H9 (cell line): ENCODE data around the gene MATN1. TPM values are rescaled to one million over a fixed set of nuclear protein-coding genes. Genes with fewer than 3 reads are reported as not detected.

Experiments used
- DNase-seq: peaks from one replicate; pipeline ENCODE4 v3.0.0-alpha.2; 2017
- H2AFZ ChIP-seq: one replicate; pipeline ENCODE4 v1.6.1; 2013; ENCODE audit warnings: mild to moderate bottlenecking, low read length, control low read depth, moderate library complexity
- H2AK5ac ChIP-seq: 2 replicates; pipeline ENCODE4 v1.6.1; 2013; ENCODE audit warnings: low read length, control low read depth, mixed read lengths; ENCODE audit not compliant: insufficient read length
- H2BK120ac ChIP-seq: one replicate; pipeline ENCODE4 v1.6.1; 2013; ENCODE audit warnings: low read depth, mild to moderate bottlenecking, low read length, control low read depth, inconsistent platforms; ENCODE audit not compliant: poor library complexity, severe bottlenecking
- H2BK12ac ChIP-seq: 2 replicates; pipeline ENCODE4 v1.6.1; 2013; ENCODE audit warnings: low read length, control low read depth, mixed read lengths, low read depth; ENCODE audit not compliant: insufficient read length
- H2BK15ac ChIP-seq: 2 replicates; pipeline ENCODE4 v1.6.1; 2013; ENCODE audit warnings: low read depth, low read length, control low read depth
- H2BK20ac ChIP-seq: one replicate; pipeline ENCODE4 v1.6.1; 2013; ENCODE audit warnings: low read depth, mild to moderate bottlenecking, low read length, control low read depth, inconsistent platforms; ENCODE audit not compliant: poor library complexity, severe bottlenecking
- H2BK5ac ChIP-seq: 2 replicates; pipeline ENCODE4 v1.6.1; 2013; ENCODE audit warnings: low read length, control low read depth, mixed read lengths; ENCODE audit not compliant: insufficient read length
- H3K14ac ChIP-seq: 2 replicates; pipeline ENCODE4 v1.6.1; 2013; ENCODE audit warnings: low read length, control low read depth; ENCODE audit not compliant: insufficient read depth
- H3K18ac ChIP-seq: 2 replicates; pipeline ENCODE4 v1.6.1; 2013; ENCODE audit warnings: low read depth, mild to moderate bottlenecking, mixed read lengths, low read length, control low read depth; ENCODE audit not compliant: insufficient read length
- H3K23ac ChIP-seq: 2 replicates; pipeline ENCODE4 v1.6.1; 2013; ENCODE audit warnings: low read length, control low read depth, mixed read lengths, low read depth; ENCODE audit not compliant: insufficient read length
- H3K23me2 ChIP-seq: 2 replicates; pipeline ENCODE4 v1.6.1; 2013; ENCODE audit warnings: low read depth, mild to moderate bottlenecking, mixed read lengths, low read length, control low read depth; ENCODE audit not compliant: insufficient read length, poor library complexity, severe bottlenecking
- H3K27ac ChIP-seq: 2 replicates; pipeline ENCODE4 v1.5.1; 2013; ENCODE audit warnings: low read length, control low read depth, mixed read lengths, low read depth; ENCODE audit not compliant: insufficient read length
- H3K27me3 ChIP-seq: 2 replicates; pipeline ENCODE4 v1.6.1; 2013; ENCODE audit warnings: low read length, control low read depth, inconsistent platforms; ENCODE audit not compliant: insufficient read depth
- H3K4ac ChIP-seq: 2 replicates; pipeline ENCODE4 v1.6.1; 2013; ENCODE audit warnings: low read depth, mild to moderate bottlenecking, control low read depth, inconsistent platforms, low read length, moderate library complexity
- H3K4me1 ChIP-seq: 2 replicates; pipeline ENCODE4 v1.6.1; 2013; ENCODE audit warnings: low read length, control low read depth, inconsistent platforms; ENCODE audit not compliant: insufficient read depth
- H3K4me2 ChIP-seq: 2 replicates; pipeline ENCODE4 v1.6.1; 2013; ENCODE audit warnings: low read length, control low read depth, mixed read lengths; ENCODE audit not compliant: insufficient read length, insufficient read depth
- H3K56ac ChIP-seq: 2 replicates; pipeline ENCODE4 v1.6.1; 2013; ENCODE audit warnings: low read depth, mild to moderate bottlenecking, mixed read lengths, low read length, control low read depth; ENCODE audit not compliant: insufficient read length
- H3K79me1 ChIP-seq: 2 replicates; pipeline ENCODE4 v1.6.1; 2013; ENCODE audit warnings: low read depth, mild to moderate bottlenecking, moderate library complexity, low read length, control low read depth, inconsistent platforms; ENCODE audit not compliant: insufficient read depth, poor library complexity, severe bottlenecking
- H3K79me2 ChIP-seq: 2 replicates; pipeline ENCODE4 v1.6.1; 2013; ENCODE audit warnings: low read length, control low read depth, inconsistent platforms; ENCODE audit not compliant: insufficient read depth
- H3K9ac ChIP-seq: 2 replicates; pipeline ENCODE4 v1.6.1; 2013; ENCODE audit warnings: low read length, control low read depth, mixed read lengths; ENCODE audit not compliant: insufficient read length; ENCODE audit errors: extremely low read depth
- H3K9me3 ChIP-seq: one replicate; pipeline ENCODE4 v1.6.1; 2013; ENCODE audit warnings: low read depth, low read length, inconsistent platforms; ENCODE audit not compliant: control insufficient read depth
- H3T11ph ChIP-seq: one replicate; pipeline ENCODE4 v1.6.1; 2013; ENCODE audit warnings: mild to moderate bottlenecking, low read length, control low read depth, inconsistent platforms
- H4K20me1 ChIP-seq: one replicate; pipeline ENCODE4 v1.6.1; 2013; ENCODE audit not compliant: control insufficient read depth, insufficient read length, insufficient read depth
- H4K5ac ChIP-seq: 2 replicates; pipeline ENCODE4 v1.6.1; 2013; ENCODE audit warnings: low read depth, mild to moderate bottlenecking, mixed read lengths, low read length, control low read depth; ENCODE audit not compliant: insufficient read length
- H4K8ac ChIP-seq: replicated peaks from 2 replicates; pipeline ENCODE4 v1.6.1; 2013; ENCODE audit warnings: low read length, control low read depth, mixed read lengths, low read depth; ENCODE audit not compliant: insufficient read length
- H4K91ac ChIP-seq: 2 replicates; pipeline ENCODE4 v1.6.1; 2013; ENCODE audit warnings: low read depth, mild to moderate bottlenecking, moderate library complexity, mixed read lengths, low read length, control low read depth; ENCODE audit not compliant: insufficient read length
- H3K27ac Mint-ChIP-seq, 3 experiments: 2 replicates in 2 of 3; 3 replicates in 1 of 3; pipeline ENCODE4 v1.8.0; 2020 to 2021; ENCODE audit warnings: mixed read lengths in 3 of 3, mild to moderate bottlenecking in 1 of 3, moderate library complexity in 1 of 3
- H3K27me3 Mint-ChIP-seq: 2 replicates; pipeline ENCODE4 v1.8.0; 2021; ENCODE audit warnings: low read depth, mild to moderate bottlenecking, moderate library complexity, mixed read lengths
- H3K36me3 Mint-ChIP-seq, 3 experiments: 2 replicates in 2 of 3; 3 replicates in 1 of 3; pipeline ENCODE4 v1.8.0; 2020 to 2021; ENCODE audit warnings: low read depth in 3 of 3, mixed read lengths in 3 of 3; ENCODE audit not compliant: insufficient read depth in 1 of 3
- H3K4me1 Mint-ChIP-seq, 2 experiments: 2 replicates each; pipeline ENCODE4 v1.8.0; 2020; ENCODE audit warnings: mixed read lengths in 2 of 2
- H3K4me3 Mint-ChIP-seq, 2 experiments: 2 replicates in 1 of 2; 3 replicates in 1 of 2; pipeline ENCODE4 v1.8.0; 2020 to 2021; ENCODE audit warnings: mild to moderate bottlenecking in 2 of 2, mixed read lengths in 2 of 2, moderate library complexity in 1 of 2
- H3K9me3 Mint-ChIP-seq, 2 experiments: 2 replicates in 1 of 2; 3 replicates in 1 of 2; pipeline ENCODE4 v1.8.0; 2020; ENCODE audit warnings: mild to moderate bottlenecking in 2 of 2, mixed read lengths in 2 of 2, moderate library complexity in 1 of 2
- WGBS: extraction: QIAGEN DNeasy Blood & Tissue Kit; methylation state at CpG from one replicate; pipeline ENCODE4 v1.1.7; 2013; ENCODE audit warnings: missing lambda C conversion rate, low lambda C conversion rate, mixed read lengths; ENCODE audit not compliant: insufficient read length; ENCODE audit errors: extremely low coverage; 5-methylcytosine and 5-hydroxymethylcytosine counted together
- total RNA-seq: library from RNA; stranded (reverse); gene quantifications from 2 replicates; pipeline ENCODE4 v1.2.1, GENCODE V29; 2021
- TF ChIP-seq, protein P1 (sequence below): fragments of 200-600 bp; sonication (generic); conservative IDR thresholded peaks from 3 replicates; pipeline ENCODE4 v1.8.0; 2021; ENCODE audit warnings: antibody characterized with exemption, mild to moderate bottlenecking

The MATN1 gene
- total RNA-seq, 1 experiment from 2014 or later: not detected

DNA sequence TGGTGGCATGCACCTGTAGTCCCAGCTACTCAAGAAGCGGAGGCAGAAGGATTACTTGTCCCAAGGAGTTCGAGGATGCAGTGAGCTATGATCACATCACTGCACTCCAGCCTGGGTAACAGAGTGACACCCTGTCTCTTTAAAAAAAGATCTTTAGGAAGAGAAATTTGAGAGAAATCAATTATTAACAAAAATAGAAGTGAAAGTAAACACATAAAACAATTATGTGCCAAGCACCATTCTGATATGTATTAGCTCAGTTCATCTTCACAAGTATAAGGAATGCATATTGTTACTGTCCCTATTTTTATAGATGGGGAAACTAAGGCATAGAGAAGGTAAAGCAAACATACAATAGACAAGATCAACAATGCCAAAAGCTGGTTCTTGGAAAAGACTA lies 48.1 kb downstream of the MATN1 start:
- H3K79me1 ChIP-seq: no peaks in the 10 kb centered on the region
- H3K27ac Mint-ChIP-seq: no peak overlapping the region
- peaks cover 2 to 4% of the 10 kb centered on the region in 2 experiments; a peak in 2 of 4 replicates for H3K4me1 Mint-ChIP-seq
- TF ChIP-seq, protein P1, sequence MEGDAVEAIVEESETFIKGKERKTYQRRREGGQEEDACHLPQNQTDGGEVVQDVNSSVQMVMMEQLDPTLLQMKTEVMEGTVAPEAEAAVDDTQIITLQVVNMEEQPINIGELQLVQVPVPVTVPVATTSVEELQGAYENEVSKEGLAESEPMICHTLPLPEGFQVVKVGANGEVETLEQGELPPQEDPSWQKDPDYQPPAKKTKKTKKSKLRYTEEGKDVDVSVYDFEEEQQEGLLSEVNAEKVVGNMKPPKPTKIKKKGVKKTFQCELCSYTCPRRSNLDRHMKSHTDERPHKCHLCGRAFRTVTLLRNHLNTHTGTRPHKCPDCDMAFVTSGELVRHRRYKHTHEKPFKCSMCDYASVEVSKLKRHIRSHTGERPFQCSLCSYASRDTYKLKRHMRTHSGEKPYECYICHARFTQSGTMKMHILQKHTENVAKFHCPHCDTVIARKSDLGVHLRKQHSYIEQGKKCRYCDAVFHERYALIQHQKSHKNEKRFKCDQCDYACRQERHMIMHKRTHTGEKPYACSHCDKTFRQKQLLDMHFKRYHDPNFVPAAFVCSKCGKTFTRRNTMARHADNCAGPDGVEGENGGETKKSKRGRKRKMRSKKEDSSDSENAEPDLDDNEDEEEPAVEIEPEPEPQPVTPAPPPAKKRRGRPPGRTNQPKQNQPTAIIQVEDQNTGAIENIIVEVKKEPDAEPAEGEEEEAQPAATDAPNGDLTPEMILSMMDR: no peak
- WGBS: no CpG with 5 or more reads among the region's 2 CpGs
- no peak overlapping the region for H4K8ac ChIP-seq
- H3K18ac ChIP-seq: no peak overlapping the region
- H3K4me2 ChIP-seq: no peak overlapping the region
- no peaks in the 10 kb centered on the region for H3K79me2 ChIP-seq
- H3K9ac ChIP-seq: no peak overlapping the region
- no peak overlapping the region for H3K4ac ChIP-seq
- H3K14ac ChIP-seq: no peak overlapping the region
- H2BK120ac ChIP-seq: no peak overlapping the region
- no peak overlapping the region for H3K4me3 Mint-ChIP-seq
- H4K20me1 ChIP-seq: no peaks in the 10 kb centered on the region
- no peaks in the 10 kb centered on the region for H3K4me1 ChIP-seq
- no peak overlapping the region for H2BK5ac ChIP-seq
- peaks cover 0 to 5% (median 3%) of the 10 kb centered on the region in 3 experiments; a peak in 2 of 7 replicates for H3K36me3 Mint-ChIP-seq
- no peak overlapping the region for H2BK20ac ChIP-seq
- no peak overlapping the region for H3K27ac ChIP-seq
- H2AK5ac ChIP-seq: no peak overlapping the region
- no peak overlapping the region for H3K23ac ChIP-seq
- H2BK12ac ChIP-seq: no peak overlapping the region
- no peak overlapping the region for H2BK15ac ChIP-seq
- DNase-seq: no peak
- no peak overlapping the region for H2AFZ ChIP-seq
- no peaks in the 10 kb centered on the region for H3K23me2 ChIP-seq
- H3K56ac ChIP-seq: no peak overlapping the region
- peaks cover 9 to 14% of the 10 kb centered on the region in 2 experiments for H3K9me3 Mint-ChIP-seq
- H3K27me3 ChIP-seq: no peaks in the 10 kb centered on the region
- no peak overlapping the region for H4K91ac ChIP-seq
- H3T11ph ChIP-seq: no peak overlapping the region
- H4K5ac ChIP-seq: no peak overlapping the region
- H3K27me3 Mint-ChIP-seq: peaks cover 3% of the 10 kb centered on the region; the same call in 1 of the 2 replicates
- H3K9me3 ChIP-seq: no peaks in the 10 kb centered on the region
